Uterus (tissue), 4 donors: Measurements from ENCODE around the gene SMIM31. TPM values are rescaled to one million over a fixed set of nuclear protein-coding genes. Genes with fewer than 3 reads are reported as not detected.

Experiments
- DNase-seq, 2 donors: peaks; one replicate each; pipeline ENCODE4 v3.0.0-alpha.2; 2019 to 2020
- H3K27ac ChIP-seq, 2 donors: fragments of 200-600 bp; sonication (generic); 1 replicate in 1 of 2; 2 replicates in 1 of 2; pipeline ENCODE4 v1.5.1; 2016 to 2018
- H3K27me3 ChIP-seq, 2 donors: fragments of 200-600 bp; sonication (generic); one replicate each; pipeline ENCODE4 v1.5.1; 2018 to 2019; ENCODE audit warnings: control low read depth in 1 of 2
- H3K36me3 ChIP-seq, 2 donors: fragments of 200-600 bp; sonication (generic); one replicate each; pipeline ENCODE4 v1.5.1; 2019; ENCODE audit warnings: control low read depth in 1 of 2
- H3K4me1 ChIP-seq, 2 donors: fragments of 200-600 bp; sonication (generic); one replicate each; pipeline ENCODE4 v1.5.1; 2018 to 2019; ENCODE audit warnings: control low read depth in 1 of 2
- H3K4me3 ChIP-seq, 2 donors: fragments of 200-600 bp; sonication (generic); 1 replicate in 1 of 2; 2 replicates in 1 of 2; pipeline ENCODE4 v1.5.1; 2018 to 2019; ENCODE audit warnings: mild to moderate bottlenecking in 1 of 2
- H3K9me3 ChIP-seq, 2 donors: fragments of 200-600 bp; sonication (generic); one replicate each; pipeline ENCODE4 v1.5.1; 2019; ENCODE audit warnings: control low read depth in 1 of 2
- POLR2A ChIP-seq, 2 donors: fragments of 450-650 bp; IDR thresholded peaks; one replicate each; pipeline ENCODE4 v1.6.1; 2016; ENCODE audit warnings: antibody characterized with exemption in 2 of 2, mild to moderate bottlenecking in 1 of 2, moderate library complexity in 1 of 2
- intact Hi-C: fragments of 100-400 bp; cut with DNase I; formaldehyde crosslinking; loops from one replicate; pipeline ENCODE4 v1.15.1; 2023; ENCODE audit warnings: low total_unique reads
- total RNA-seq, 4 donors: library from RNA; depleted of rRNA in 3 of 4; stranded (reverse); fragments of >200 nt in 3 of 4; gene quantifications; one replicate each; pipeline versions ENCODE4 v1.1.0 to v1.2.4, GENCODE V29; 2014 to 2023
- TF ChIP-seq, protein P1 (sequence below), 4 experiments: fragments of 200-600 bp in 2 of 4; fragments of 450-650 bp in 2 of 4; sonication (generic) in 2 of 4; IDR thresholded peaks; one replicate each; pipeline ENCODE4 v1.5.1; 2016 to 2019; ENCODE audit warnings: antibody characterized with exemption in 4 of 4, mild to moderate bottlenecking in 2 of 4, moderate library complexity in 1 of 4
- donor health status: DM: yes; HTN: yes; CAD: no.

Gene SMIM31
- total RNA-seq, 4 donors from 2014 or later: not detected

DNA sequence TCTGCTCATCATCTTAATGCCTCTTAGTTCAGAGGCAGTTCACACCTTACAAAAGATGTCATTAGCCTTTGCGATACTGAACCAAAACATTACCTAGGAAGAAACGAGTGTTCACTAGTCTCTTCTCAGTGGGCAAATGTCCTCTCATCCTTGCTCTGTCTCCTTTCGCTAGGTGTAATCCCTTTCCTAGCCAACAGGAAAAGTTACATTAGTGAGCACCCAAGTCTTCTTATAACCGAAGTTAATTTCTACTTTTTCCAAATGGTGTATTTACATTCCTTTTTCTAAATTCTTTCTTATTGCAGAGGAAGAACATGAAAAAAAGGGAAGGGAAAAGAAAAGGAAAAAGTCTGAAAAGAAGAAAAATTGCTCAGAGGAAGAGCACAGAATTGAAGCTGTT, 46.9 kb downstream of the SMIM31 start:
- no peaks in the 10 kb centered on the region for H3K36me3 ChIP-seq
- H3K9me3 ChIP-seq: no peaks in the 10 kb centered on the region
- intact Hi-C loops: no loop called here
- H3K27ac ChIP-seq: no peak overlapping the region
- H3K4me3 ChIP-seq: no peak overlapping the region
- H3K27me3 ChIP-seq: no peaks in the 10 kb centered on the region
- TF ChIP-seq POLR2A (IDR thresholded peaks at IDR 0.05): no peak
- TF ChIP-seq, protein P1, sequence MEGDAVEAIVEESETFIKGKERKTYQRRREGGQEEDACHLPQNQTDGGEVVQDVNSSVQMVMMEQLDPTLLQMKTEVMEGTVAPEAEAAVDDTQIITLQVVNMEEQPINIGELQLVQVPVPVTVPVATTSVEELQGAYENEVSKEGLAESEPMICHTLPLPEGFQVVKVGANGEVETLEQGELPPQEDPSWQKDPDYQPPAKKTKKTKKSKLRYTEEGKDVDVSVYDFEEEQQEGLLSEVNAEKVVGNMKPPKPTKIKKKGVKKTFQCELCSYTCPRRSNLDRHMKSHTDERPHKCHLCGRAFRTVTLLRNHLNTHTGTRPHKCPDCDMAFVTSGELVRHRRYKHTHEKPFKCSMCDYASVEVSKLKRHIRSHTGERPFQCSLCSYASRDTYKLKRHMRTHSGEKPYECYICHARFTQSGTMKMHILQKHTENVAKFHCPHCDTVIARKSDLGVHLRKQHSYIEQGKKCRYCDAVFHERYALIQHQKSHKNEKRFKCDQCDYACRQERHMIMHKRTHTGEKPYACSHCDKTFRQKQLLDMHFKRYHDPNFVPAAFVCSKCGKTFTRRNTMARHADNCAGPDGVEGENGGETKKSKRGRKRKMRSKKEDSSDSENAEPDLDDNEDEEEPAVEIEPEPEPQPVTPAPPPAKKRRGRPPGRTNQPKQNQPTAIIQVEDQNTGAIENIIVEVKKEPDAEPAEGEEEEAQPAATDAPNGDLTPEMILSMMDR (IDR thresholded peaks at IDR 0.05): no peak
- H3K4me1 ChIP-seq: no peaks in the 10 kb centered on the region
- no peak for DNase-seq

DNA sequence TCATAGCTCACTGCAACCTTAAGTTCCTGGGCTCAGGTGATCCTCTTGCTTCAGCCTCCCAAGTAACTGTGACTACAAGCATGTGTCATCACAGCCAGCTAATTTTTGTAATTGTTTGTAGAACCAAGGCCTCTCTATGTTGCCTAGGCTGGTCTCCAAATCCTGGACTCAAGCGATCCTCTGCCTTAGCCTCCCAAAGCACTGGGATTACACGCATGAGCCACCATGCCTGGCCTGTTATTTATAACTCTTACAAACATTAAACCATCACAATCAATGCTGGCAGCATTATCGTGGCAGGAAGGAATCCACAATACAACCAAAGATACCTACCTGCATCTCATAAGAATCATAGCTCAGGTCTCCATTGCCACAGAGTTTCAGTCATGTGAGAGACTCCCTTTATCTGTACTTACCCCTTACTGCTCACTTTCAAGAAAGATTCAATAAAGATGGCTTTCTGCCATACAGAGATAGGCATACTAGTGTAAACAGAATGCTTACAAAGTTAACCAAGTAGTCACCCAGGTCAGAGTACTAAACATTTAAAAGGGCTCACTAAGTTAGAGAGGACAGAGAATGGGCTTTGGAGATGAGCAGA, 48.5 kb downstream of the SMIM31 start:
- intact Hi-C loops: no loop called here
- TF ChIP-seq, protein P1 (IDR thresholded peaks at IDR 0.05): no peak
- no peak for TF ChIP-seq POLR2A (IDR thresholded peaks at IDR 0.05)

DNA sequence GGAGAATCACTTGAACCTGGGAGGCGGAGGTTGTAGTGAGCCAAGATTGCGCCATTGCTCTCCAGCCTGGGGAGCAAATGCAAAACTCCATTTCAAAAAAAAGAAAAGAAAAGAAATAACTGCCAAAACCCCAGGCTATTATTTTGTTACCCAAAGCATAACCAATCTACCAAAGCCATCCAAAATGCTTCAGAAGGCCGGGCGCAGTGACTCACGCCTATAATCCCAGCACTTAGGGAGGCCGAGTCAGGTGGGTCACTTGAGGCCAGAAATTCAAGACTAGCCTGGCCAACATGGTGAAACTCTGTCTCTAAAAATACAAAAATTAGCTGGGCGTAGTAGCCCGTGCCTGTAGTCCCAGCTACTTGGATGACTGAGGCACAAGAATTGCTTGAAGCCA, 49.8 kb downstream of the SMIM31 start:
- Histone ChIP-seq H3K9me3 (no peaks in the 10 kb centered on the region), H3K4me1 (no peaks in the 10 kb centered on the region), H3K36me3 (no peaks in the 10 kb centered on the region), H3K4me3 (no peak overlapping the region), H3K27ac (no peak overlapping the region), H3K27me3 (no peaks in the 10 kb centered on the region)
- no peak for TF ChIP-seq POLR2A (IDR thresholded peaks at IDR 0.05)
- TF ChIP-seq, protein P1 (IDR thresholded peaks at IDR 0.05): no peak
- DNase-seq: no peak
- intact Hi-C loops: no loop called here

More for the DNA sequence above, 48.5 kb downstream of the SMIM31 start:
- Histone ChIP-seq H3K27me3 (no peaks in the 10 kb centered on the region), H3K27ac (no peak overlapping the region), H3K4me1 (no peaks in the 10 kb centered on the region), H3K36me3 (no peaks in the 10 kb centered on the region), H3K9me3 (no peaks in the 10 kb centered on the region), H3K4me3 (no peak overlapping the region)
- no peak for DNase-seq

DNA sequence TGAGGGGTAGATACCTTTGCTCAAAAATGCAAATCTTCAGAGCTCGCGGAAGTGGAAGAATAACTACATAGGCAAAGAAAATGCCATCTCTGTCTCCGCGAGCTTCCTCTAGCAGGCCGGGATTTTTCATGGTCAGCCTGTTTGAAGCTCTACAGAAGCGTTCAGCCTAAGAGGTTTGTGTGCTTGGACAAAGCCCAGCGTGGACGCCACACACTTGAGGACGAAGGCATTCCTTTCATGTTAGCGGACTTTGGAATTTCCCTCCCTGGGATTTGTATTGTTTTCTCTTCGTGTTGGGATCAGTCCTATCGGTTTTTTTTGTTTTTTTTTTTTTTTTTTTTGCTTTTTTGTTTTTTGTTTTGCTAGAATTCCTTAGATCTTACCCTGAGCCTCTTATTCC, 53.7 kb downstream of the SMIM31 start:
- no peak overlapping the region for H3K4me3 ChIP-seq
- H3K4me1 ChIP-seq: no peaks in the 10 kb centered on the region
- no peaks in the 10 kb centered on the region for H3K9me3 ChIP-seq
- TF ChIP-seq, protein P1 (IDR thresholded peaks at IDR 0.05): no peak
- no peak for TF ChIP-seq POLR2A (IDR thresholded peaks at IDR 0.05)
- H3K36me3 ChIP-seq: no peaks in the 10 kb centered on the region
- H3K27me3 ChIP-seq: no peaks in the 10 kb centered on the region
- intact Hi-C loops: no loop called here
- DNase-seq: no peak
- H3K27ac ChIP-seq: no peak overlapping the region

DNA sequence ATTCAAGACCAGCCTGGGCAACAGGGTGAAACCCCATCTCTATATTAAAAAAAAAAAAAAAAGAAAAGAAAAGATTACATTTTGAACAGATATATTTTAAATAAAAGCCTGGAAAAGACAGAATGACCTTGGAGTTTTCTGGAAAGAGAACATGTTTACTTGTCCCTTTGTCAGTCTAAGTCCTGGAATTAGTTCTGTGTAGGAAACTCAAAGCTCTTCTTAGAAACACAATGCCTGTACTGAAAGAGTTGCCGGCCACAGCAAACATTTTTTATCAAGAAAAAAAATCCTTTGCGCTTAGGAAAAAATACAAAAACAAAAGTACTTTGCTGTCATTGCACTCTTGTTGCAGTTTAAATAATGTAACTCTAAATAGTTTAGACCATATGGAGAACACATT, 59.6 kb downstream of the SMIM31 start:
- no peak for TF ChIP-seq POLR2A (IDR thresholded peaks at IDR 0.05)
- no peaks in the 10 kb centered on the region for H3K27me3 ChIP-seq
- H3K9me3 ChIP-seq: no peaks in the 10 kb centered on the region
- no peaks in the 10 kb centered on the region for H3K4me1 ChIP-seq
- no peak overlapping the region for H3K4me3 ChIP-seq
- intact Hi-C loops: no loop called here
- H3K36me3 ChIP-seq: no peaks in the 10 kb centered on the region
- DNase-seq: no peak
- H3K27ac ChIP-seq: no peak overlapping the region

DNA sequence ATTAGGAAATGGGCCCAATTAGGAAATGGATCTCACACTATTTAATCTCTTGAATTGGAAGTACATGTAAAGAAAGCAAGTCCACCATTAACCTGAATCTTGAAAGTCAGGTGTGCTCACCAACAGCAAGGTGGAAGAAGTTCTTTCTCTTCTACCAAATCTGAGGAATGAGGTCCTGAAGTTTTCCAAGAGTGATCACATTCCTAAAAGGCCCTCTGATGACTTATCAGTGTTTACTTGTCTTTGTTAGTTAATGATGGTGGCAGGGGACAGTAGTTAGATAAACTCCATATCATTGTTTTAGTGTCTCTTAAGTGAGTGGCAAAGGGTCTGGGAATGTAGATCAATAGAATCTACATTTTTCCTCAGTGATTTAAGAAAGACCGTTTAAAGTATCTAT, 61.8 kb downstream of the SMIM31 start:
- TF ChIP-seq, protein P1 (IDR thresholded peaks at IDR 0.05): no peak
- TF ChIP-seq POLR2A (IDR thresholded peaks at IDR 0.05): no peak

More for the DNA sequence above, 61.8 kb downstream of the SMIM31 start:
- Histone ChIP-seq H3K27ac (no peak overlapping the region), H3K27me3 (no peaks in the 10 kb centered on the region), H3K9me3 (no peaks in the 10 kb centered on the region), H3K4me1 (no peaks in the 10 kb centered on the region), H3K4me3 (no peak overlapping the region), H3K36me3 (no peaks in the 10 kb centered on the region)
- intact Hi-C loops: no loop called here
- DNase-seq: no peak
